IPS DF 6.9 (cell line): Measurements from ENCODE around the gene GNPDA1.

Source experiments
- DNase-seq: peaks from one replicate; pipeline ENCODE4 v3.0.0-alpha.2; 2013; ENCODE audit warnings: low read depth, low spot score
- H3K27ac ChIP-seq: one replicate; pipeline ENCODE4 v1.5.1; 2013; ENCODE audit warnings: low read length, control low read depth
- H3K27me3 ChIP-seq: 2 replicates; pipeline ENCODE4 v1.6.1; 2013; ENCODE audit warnings: mild to moderate bottlenecking, low read length; ENCODE audit not compliant: control insufficient read depth, insufficient read depth
- H3K36me3 ChIP-seq: 2 replicates; pipeline ENCODE4 v1.6.1; 2013; ENCODE audit warnings: low read length; ENCODE audit not compliant: control insufficient read depth, insufficient read depth
- H3K4me1 ChIP-seq: 2 replicates; pipeline ENCODE4 v1.6.1; 2013; ENCODE audit warnings: low read length; ENCODE audit not compliant: control insufficient read depth, insufficient read depth
- H3K4me3 ChIP-seq: 2 replicates; pipeline ENCODE4 v1.5.1; 2013; ENCODE audit warnings: mild to moderate bottlenecking, low read length
- H3K9me3 ChIP-seq: 2 replicates; pipeline ENCODE4 v1.6.1; 2013; ENCODE audit warnings: low read length, inconsistent platforms; ENCODE audit not compliant: control insufficient read depth, insufficient read depth
- WGBS: extraction: QIAGEN DNeasy Blood & Tissue Kit; methylation state at CpG from one replicate; pipeline ENCODE4 v1.1.7; 2013; ENCODE audit warnings: mixed read lengths, missing lambda C conversion rate; ENCODE audit not compliant: insufficient read length, insufficient coverage; 5-methylcytosine and 5-hydroxymethylcytosine counted together

Gene GNPDA1

DNA sequence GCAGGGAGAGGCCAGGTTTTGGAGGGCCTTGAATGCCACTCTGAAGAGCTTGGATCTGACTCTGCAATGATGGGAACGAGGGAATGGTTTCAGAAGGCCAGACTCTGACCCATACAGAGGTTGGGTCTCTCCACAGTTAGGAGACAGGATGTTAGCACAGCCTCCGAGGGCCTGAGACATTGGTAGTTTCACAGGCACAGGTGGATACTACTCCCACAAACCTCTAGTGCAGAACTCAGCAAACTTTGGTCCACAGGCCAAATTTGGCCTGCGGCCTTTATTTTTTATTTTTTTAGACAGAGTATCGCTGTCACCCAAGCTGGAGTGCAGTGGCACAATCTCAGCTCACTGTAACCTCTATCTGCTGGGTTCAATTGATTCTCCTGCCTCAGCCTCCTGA is 2.9 kb downstream of the GNPDA1 start:
- Histone ChIP-seq H3K9me3 (no peaks in the 10 kb centered on the region), H3K27ac (no peak overlapping the region), H3K4me3 (no peak overlapping the region), H3K27me3 (no peaks in the 10 kb centered on the region), H3K4me1 (no peaks in the 10 kb centered on the region), H3K36me3 (peaks cover 7% of the 10 kb centered on the region; the same call in 1 of the 2 replicates)
- WGBS, result no CpG with 5 or more reads among the region's 4 CpGs
- no peak for DNase-seq

DNA sequence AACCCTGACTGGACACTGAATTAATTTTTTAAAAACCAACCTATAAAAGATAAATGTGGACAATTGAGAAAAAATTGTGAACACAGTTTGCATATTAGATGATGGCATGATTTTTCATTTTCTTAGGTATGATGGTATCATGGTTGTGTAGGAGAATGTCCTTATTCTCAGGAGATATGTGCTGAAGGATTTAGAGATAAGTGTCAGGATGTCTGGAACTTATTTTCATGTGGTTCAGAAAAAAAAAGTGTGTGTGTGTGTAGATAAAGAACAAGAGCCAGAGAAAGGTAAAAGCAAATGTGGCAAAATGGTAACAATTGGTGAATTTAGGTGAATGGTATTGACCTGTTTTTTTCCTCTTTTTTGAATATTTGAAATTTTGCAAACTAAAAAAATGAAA is 4.0 kb downstream of the GNPDA1 start:
- peaks cover 7% of the 10 kb centered on the region; the same call in 1 of the 2 replicates for H3K36me3 ChIP-seq
- no peaks in the 10 kb centered on the region for H3K4me1 ChIP-seq

DNA sequence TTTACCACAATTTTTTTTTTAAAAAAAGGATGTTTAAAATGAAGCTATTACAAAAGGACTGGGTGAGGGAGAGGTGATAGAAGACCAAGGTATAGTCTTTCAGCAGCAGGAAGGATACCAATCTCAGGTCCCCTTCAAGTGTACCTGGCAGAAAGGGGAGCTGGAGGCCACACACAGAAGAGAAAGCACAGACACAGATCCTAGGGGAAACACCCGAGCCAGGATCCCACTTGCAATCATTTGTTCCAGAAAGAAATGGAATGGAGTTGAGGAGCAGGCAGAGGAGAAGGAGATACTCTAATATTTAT is 5.6 kb downstream of the GNPDA1 start:
- no peak for DNase-seq
- Histone ChIP-seq H3K27ac (no peak overlapping the region), H3K4me1 (no peaks in the 10 kb centered on the region), H3K36me3 (peaks cover 11% of the 10 kb centered on the region), H3K4me3 (no peak overlapping the region), H3K27me3 (no peaks in the 10 kb centered on the region), H3K9me3 (no peaks in the 10 kb centered on the region)
- no CpG with 5 or more reads among the region's 1 CpG for WGBS

More for the DNA sequence above, 4.0 kb downstream of the GNPDA1 start:
- Histone ChIP-seq H3K27ac (no peak overlapping the region), H3K27me3 (no peaks in the 10 kb centered on the region), H3K4me3 (no peak overlapping the region), H3K9me3 (no peaks in the 10 kb centered on the region)
- no peak for DNase-seq

DNA sequence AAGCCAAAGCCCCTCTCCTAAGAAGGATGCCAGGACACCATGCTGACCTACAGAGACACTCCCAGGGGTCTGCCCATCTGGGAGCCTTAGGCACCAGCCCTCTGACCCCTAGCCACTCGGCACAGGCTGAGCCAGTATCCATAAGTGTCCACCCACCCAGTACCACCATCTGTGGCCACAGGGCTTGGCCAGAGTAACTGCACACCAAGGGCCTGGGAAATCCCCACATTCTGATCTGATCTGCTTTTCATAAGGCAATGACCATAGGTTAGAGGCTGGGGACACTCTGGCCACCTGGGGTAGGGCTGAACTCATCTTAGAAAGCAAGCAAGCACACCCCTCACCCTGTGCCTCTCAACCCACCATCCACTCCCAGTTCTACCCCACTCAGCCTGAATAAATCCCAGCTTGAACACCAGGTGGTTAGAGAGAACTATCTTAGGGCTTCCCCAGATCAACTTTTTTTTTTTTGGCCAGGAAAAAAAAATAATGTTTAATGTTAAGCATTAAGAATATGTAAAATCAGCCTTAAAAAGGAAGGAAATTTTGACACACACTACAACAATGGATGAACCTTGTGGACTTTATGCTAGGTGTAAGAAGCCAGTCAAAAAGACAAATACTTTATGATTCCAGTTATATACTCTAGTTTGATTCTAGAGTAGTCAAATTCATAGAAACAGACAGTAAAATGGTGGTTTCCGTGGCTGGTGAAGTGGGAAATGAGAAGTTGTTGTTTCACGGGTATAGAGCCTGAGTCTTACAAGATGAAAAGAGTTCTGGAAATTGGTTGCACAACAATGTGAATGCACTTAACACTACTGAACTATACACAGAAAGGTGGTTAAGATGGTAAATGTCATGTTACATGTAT is 6.2 kb downstream of the GNPDA1 start:
- no peak for DNase-seq

DNA sequence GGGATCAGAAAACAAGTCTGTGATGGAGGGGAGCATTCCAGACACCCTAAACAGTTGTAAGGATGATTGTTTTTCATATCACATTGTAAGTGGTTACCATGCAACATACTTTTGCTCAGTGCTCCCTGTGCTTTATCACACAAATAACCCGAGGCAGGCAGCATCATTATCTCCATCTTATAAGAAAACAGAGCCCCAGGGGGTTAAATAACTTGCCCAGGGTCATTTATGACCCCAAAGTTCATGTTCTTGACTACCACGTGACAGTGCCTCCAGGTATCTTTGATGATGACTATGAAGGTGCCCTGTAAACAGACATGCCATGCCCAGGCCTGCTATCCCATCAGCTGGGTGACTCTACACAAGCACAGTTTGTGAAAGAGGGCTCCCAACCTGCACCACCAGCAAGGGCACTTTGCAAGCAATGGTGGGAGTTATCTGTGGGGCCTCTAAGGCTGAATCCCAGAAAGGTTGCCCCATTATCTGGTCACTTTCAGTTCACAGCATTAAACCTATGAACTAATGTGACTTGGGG is 9.5 kb downstream of the GNPDA1 start:
- DNase-seq, result no peak
- peaks cover 13% of the 10 kb centered on the region for H3K36me3 ChIP-seq
- H3K27ac ChIP-seq, result no peak overlapping the region
- no peaks in the 10 kb centered on the region for H3K4me1 ChIP-seq
- no peaks in the 10 kb centered on the region for H3K9me3 ChIP-seq
- no peaks in the 10 kb centered on the region for H3K27me3 ChIP-seq
- WGBS, result no CpG with 5 or more reads among the region's 2 CpGs
- H3K4me3 ChIP-seq, result no peak overlapping the region

More for the DNA sequence above, 6.2 kb downstream of the GNPDA1 start:
- WGBS, result no CpG with 5 or more reads among the region's 3 CpGs
- H3K36me3 ChIP-seq, result peaks cover 11% of the 10 kb centered on the region
- no peaks in the 10 kb centered on the region for H3K4me1 ChIP-seq
- no peak overlapping the region for H3K27ac ChIP-seq
- H3K27me3 ChIP-seq, result no peaks in the 10 kb centered on the region
- H3K9me3 ChIP-seq, result no peaks in the 10 kb centered on the region
- H3K4me3 ChIP-seq, result no peak overlapping the region

DNA sequence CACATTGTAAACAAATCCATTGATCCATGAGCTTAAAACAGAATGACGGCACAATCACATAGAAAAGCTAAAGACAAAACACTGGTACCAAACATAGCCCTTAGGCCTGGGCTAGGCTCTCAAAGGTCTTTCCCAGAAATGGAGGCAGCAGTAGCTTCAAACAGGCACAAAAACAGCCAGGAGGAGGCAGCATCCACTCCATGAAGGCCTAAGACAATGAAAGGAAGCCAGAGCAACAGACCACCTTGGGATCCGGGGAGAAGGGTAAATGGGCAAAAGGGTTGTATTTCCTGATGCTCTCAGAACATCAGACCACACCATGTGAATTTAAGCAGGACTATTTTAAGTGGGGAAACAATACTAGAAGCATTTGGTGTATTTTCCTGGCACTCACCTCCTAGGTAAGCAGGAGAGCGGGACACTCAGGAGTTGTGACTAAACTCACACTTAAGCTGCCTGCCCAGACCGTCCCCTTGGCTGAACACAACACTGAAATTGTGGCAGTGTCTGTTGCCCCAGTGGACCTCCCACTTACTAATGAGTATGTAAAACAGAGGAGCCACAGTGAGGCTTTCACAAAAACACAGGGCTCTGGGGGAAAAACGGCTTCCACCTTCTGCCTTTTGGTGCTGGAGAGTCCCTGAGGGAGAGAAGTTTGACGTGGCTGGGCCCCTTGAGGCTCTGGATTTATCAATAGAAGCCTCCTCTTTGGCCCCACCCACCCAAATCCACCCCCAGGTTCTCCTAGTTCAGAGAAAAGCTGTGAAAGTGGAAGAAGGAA is 11.9 kb downstream of the GNPDA1 start:
- WGBS, result no CpG with 5 or more reads among the region's 6 CpGs
- H3K9me3 ChIP-seq, result no peaks in the 10 kb centered on the region
- H3K4me1 ChIP-seq, result no peaks in the 10 kb centered on the region
- no peaks in the 10 kb centered on the region for H3K27me3 ChIP-seq
- peaks cover 7% of the 10 kb centered on the region for H3K36me3 ChIP-seq
- DNase-seq, result no peak
- H3K27ac ChIP-seq, result no peak overlapping the region
- no peak overlapping the region for H3K4me3 ChIP-seq

DNA sequence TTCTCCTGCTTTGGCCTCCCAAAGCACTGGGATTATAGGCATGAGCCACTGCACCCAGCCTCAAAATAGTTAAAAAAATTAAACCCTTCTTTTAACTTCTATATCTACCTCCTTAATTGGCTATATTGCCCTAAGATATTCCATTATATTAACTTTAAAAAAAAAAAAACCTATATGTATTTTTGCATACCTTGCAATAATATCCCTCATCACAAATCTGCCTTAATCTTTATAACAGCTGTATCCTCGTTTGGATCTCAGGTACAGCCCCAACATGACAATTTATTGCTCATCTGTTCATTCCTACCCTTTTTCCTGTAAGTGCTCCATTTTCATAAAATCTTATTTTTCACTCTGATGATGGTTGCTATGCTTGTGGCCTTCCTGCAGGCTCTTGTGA is 12.7 kb downstream of the GNPDA1 start:
- Histone ChIP-seq H3K36me3 (peaks cover 7% of the 10 kb centered on the region), H3K27ac (no peak overlapping the region), H3K9me3 (no peaks in the 10 kb centered on the region), H3K27me3 (no peaks in the 10 kb centered on the region), H3K4me3 (no peak overlapping the region), H3K4me1 (no peaks in the 10 kb centered on the region)
- WGBS, result no CpG with 5 or more reads among the region's 1 CpG
- DNase-seq, result no peak

DNA sequence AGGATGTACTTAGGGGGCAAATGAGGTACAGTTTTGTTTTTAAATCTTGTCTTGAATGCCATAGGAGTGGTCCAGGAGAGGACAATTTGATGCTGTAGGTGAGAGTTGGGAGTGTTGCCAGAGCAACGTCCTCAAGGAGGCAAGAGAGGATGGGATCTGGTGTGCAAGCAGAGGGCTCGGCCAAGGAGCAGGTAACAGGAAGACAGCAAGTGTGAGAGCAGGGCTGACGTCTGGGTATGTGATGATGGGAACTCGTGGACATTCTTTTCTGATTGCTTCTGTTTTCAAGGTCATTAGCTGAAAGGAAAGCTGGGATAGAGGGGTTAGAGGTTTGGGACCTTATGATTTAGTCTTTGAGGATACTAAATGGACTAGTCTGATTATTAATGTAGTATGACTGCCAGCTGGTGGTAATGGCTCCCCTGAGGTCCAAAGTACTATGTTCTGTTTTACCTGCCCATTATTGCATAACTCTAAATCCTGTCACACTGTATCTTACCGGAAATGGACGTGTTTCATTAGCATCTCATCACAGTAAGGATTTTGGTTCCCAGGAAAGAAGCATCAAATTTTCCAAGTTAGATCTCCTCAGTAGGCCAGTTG is 15.4 kb downstream of the GNPDA1 start:
- no peak overlapping the region for H3K27ac ChIP-seq

DNA sequence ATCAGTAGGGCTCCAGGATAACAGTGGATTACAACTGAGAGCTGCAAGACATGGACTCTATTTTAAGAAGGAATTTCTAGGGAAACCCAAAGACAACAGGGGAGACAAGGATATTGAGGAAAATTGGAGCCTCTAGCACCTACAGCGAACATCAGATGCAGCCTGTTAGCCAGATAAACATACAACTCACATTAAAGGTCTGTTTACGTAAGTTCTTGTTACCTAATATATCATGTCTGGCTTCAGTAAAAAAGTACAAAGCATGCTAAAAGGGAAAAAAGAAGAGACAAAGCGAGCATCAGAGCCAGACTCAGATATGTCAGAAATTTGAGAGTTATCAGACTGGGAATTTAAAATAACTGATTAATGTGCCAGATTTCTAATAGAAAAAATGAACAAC is 17.2 kb downstream of the GNPDA1 start:
- no peak overlapping the region for H3K27ac ChIP-seq
- WGBS, result no CpG with 5 or more reads among the region's 3 CpGs
- no peak for DNase-seq
- H3K4me3 ChIP-seq, result no peak overlapping the region
- H3K9me3 ChIP-seq, result no peaks in the 10 kb centered on the region
- H3K27me3 ChIP-seq, result no peaks in the 10 kb centered on the region
- no peaks in the 10 kb centered on the region for H3K36me3 ChIP-seq
- H3K4me1 ChIP-seq, result no peaks in the 10 kb centered on the region

More for the DNA sequence above, 15.4 kb downstream of the GNPDA1 start:
- peaks cover 3% of the 10 kb centered on the region; the same call in 1 of the 2 replicates for H3K36me3 ChIP-seq
- no peaks in the 10 kb centered on the region for H3K4me1 ChIP-seq
- no peaks in the 10 kb centered on the region for H3K27me3 ChIP-seq
- DNase-seq, result no peak
- no CpG with 5 or more reads among the region's 6 CpGs for WGBS
- H3K4me3 ChIP-seq, result no peak overlapping the region
- no peaks in the 10 kb centered on the region for H3K9me3 ChIP-seq

DNA sequence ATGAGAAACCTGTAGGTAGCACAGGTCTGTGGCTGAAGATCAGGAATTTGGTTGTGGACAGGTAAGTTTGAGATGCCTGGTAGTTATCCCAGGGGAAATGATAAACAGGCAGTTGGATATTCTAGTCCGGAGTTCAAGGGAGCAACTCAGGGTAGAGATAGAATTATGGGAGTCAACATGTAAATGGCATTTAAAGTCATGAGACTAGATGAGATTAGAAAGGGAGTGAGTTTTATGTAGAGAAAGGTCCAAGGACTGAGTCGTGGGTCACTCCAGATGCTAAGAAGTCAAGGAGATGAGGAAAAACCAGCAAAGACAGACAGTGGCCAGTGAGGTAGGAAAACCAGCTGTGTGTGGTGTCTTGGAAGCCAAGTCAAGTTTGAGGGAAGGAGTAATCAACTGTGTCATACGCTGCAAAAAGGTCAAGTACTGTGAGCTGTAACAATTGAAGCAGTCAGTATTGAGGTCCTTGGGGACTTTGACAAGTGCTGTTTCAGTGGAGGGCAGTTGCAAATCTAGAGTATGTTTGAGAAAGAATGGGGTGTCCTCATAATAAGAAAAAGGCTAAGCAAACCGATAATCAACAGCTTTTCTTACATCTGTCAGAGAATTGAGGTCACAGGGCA is 18.2 kb downstream of the GNPDA1 start:
- H3K27ac ChIP-seq, result no peak overlapping the region
- H3K4me1 ChIP-seq, result no peaks in the 10 kb centered on the region
- no peaks in the 10 kb centered on the region for H3K27me3 ChIP-seq
- WGBS, result no CpG with 5 or more reads among the region's 4 CpGs
- H3K4me3 ChIP-seq, result no peak overlapping the region
- H3K36me3 ChIP-seq, result no peaks in the 10 kb centered on the region
- H3K9me3 ChIP-seq, result no peaks in the 10 kb centered on the region
- DNase-seq, result no peak
